H1 (cell line): ENCODE measurements around the gene IL6ST. TPM values are rescaled to one million over a fixed set of nuclear protein-coding genes. Genes with fewer than 3 reads are reported as not detected.

Source experiments
- RFX5 ChIP-seq: IDR thresholded peaks from 2 replicates; pipeline ENCODE4 v1.6.1; 2011; ENCODE audit warnings: low read depth, low read length, improper control_type of control experiment, borderline replicate concordance
- TBP ChIP-seq: IDR thresholded peaks from 2 replicates; pipeline ENCODE4 v1.6.1; 2011; ENCODE audit warnings: low read depth, low read length, improper control_type of control experiment
- polyA plus RNA-seq, 7 experiments: library from polyadenylated mRNA; depleted of rRNA in 3 of 7; stranded (reverse) in 5 of 7; unstranded in 2 of 7; fragments of >200 nt in 5 of 7; fragments of 200-250 nt in 2 of 7; gene quantifications; 1 replicate in 5 of 7; 2 replicates in 1 of 7; 4 replicates in 1 of 7; pipeline versions ENCODE4 v1.2.1 to v1.2.3, GENCODE V29; 2011 to 2013; ENCODE audit warnings: missing spikeins in 2 of 7, mixed read lengths in 2 of 7
- total RNA-seq: library from RNA; stranded (reverse); fragmentation: NEBNext Ultra II Directional; extraction: Animal tissue kit (Norgen Biotek cat#: 25700); gene quantifications from 2 replicates; pipeline ENCODE4 v1.2.1, GENCODE V29; 2021
- TF ChIP-seq, protein P1 (sequence below): fragments of 300-600 bp; sonication (generic); IDR thresholded peaks from 2 replicates; pipeline ENCODE4 v1.7.1; 2012; ENCODE audit warnings: low read length, moderate library complexity, mild to moderate bottlenecking, inconsistent platforms; ENCODE audit not compliant: insufficient replicate concordance

The IL6ST gene
- total and polyA plus RNA-seq, 2 of the 8 experiments (the other 6 are each of a cell fraction or from before 2014, with no cell fraction given) = 1.4 to 11.1 TPM

DNA sequence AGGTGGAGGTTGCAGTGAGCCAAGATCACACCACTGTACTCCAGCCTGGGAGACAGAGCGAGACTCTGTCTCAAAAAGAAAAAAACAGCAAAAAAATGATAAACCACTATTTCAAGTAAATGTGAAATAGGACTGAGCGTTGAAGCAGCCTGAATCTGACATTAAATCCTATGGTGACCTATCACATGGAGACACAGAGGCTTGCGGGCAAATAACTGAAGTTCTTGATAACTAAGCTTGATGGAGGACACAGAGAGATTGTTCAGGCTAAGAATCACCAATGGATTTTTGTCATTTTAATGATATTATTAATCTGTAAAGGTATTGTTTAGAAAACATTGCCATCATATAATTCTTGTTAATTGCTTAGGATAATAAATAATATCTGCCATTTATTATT is 15.7 kb upstream of the IL6ST start (continued):
- TF ChIP-seq, protein P1, sequence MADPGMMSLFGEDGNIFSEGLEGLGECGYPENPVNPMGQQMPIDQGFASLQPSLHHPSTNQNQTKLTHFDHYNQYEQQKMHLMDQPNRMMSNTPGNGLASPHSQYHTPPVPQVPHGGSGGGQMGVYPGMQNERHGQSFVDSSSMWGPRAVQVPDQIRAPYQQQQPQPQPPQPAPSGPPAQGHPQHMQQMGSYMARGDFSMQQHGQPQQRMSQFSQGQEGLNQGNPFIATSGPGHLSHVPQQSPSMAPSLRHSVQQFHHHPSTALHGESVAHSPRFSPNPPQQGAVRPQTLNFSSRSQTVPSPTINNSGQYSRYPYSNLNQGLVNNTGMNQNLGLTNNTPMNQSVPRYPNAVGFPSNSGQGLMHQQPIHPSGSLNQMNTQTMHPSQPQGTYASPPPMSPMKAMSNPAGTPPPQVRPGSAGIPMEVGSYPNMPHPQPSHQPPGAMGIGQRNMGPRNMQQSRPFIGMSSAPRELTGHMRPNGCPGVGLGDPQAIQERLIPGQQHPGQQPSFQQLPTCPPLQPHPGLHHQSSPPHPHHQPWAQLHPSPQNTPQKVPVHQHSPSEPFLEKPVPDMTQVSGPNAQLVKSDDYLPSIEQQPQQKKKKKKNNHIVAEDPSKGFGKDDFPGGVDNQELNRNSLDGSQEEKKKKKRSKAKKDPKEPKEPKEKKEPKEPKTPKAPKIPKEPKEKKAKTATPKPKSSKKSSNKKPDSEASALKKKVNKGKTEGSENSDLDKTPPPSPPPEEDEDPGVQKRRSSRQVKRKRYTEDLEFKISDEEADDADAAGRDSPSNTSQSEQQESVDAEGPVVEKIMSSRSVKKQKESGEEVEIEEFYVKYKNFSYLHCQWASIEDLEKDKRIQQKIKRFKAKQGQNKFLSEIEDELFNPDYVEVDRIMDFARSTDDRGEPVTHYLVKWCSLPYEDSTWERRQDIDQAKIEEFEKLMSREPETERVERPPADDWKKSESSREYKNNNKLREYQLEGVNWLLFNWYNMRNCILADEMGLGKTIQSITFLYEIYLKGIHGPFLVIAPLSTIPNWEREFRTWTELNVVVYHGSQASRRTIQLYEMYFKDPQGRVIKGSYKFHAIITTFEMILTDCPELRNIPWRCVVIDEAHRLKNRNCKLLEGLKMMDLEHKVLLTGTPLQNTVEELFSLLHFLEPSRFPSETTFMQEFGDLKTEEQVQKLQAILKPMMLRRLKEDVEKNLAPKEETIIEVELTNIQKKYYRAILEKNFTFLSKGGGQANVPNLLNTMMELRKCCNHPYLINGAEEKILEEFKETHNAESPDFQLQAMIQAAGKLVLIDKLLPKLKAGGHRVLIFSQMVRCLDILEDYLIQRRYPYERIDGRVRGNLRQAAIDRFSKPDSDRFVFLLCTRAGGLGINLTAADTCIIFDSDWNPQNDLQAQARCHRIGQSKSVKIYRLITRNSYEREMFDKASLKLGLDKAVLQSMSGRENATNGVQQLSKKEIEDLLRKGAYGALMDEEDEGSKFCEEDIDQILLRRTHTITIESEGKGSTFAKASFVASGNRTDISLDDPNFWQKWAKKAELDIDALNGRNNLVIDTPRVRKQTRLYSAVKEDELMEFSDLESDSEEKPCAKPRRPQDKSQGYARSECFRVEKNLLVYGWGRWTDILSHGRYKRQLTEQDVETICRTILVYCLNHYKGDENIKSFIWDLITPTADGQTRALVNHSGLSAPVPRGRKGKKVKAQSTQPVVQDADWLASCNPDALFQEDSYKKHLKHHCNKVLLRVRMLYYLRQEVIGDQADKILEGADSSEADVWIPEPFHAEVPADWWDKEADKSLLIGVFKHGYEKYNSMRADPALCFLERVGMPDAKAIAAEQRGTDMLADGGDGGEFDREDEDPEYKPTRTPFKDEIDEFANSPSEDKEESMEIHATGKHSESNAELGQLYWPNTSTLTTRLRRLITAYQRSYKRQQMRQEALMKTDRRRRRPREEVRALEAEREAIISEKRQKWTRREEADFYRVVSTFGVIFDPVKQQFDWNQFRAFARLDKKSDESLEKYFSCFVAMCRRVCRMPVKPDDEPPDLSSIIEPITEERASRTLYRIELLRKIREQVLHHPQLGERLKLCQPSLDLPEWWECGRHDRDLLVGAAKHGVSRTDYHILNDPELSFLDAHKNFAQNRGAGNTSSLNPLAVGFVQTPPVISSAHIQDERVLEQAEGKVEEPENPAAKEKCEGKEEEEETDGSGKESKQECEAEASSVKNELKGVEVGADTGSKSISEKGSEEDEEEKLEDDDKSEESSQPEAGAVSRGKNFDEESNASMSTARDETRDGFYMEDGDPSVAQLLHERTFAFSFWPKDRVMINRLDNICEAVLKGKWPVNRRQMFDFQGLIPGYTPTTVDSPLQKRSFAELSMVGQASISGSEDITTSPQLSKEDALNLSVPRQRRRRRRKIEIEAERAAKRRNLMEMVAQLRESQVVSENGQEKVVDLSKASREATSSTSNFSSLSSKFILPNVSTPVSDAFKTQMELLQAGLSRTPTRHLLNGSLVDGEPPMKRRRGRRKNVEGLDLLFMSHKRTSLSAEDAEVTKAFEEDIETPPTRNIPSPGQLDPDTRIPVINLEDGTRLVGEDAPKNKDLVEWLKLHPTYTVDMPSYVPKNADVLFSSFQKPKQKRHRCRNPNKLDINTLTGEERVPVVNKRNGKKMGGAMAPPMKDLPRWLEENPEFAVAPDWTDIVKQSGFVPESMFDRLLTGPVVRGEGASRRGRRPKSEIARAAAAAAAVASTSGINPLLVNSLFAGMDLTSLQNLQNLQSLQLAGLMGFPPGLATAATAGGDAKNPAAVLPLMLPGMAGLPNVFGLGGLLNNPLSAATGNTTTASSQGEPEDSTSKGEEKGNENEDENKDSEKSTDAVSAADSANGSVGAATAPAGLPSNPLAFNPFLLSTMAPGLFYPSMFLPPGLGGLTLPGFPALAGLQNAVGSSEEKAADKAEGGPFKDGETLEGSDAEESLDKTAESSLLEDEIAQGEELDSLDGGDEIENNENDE = no peak
- TF ChIP-seq TBP = no peak
- TF ChIP-seq RFX5 = no peak
